NB4 (cell line): ENCODE results near the gene FGF18.

ENCODE experiments used
- POLR2A ChIP-seq: IDR thresholded peaks from 2 replicates; pipeline ENCODE4 v1.6.1; 2011; ENCODE audit warnings: mild to moderate bottlenecking; ENCODE audit not compliant: insufficient read length; ENCODE audit errors: extremely low read depth
- TF ChIP-seq, protein P1 (sequence below): IDR thresholded peaks from one replicate; pipeline ENCODE4 v1.5.1; 2012; ENCODE audit warnings: low read depth, low read length

DNA sequence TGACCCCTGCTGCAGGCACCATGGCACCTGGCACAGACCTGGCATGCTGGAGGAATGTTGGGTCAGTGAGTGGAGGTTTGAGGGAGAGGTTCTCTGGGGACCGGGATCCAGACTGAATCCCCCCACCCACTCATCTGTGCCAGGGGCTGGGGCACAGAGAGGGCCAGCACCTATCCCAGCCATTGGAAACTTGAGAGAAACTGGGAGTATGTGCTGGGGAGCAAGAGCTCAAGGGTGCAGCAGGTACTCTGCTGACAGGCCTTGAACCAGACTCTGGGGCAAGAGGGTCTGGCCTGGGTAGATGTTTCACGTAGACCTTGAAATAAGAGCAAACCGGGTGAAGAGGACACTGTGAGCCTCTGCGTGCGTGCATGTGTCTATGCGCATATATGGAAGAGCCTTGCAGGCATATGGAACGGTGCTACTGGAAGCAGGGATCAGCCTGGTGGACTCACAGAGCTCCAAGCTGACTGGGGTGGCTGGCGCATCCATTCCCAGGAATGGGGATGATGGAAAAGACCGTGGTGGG, 8.8 kb downstream of the FGF18 start:
- TF ChIP-seq, protein P1, sequence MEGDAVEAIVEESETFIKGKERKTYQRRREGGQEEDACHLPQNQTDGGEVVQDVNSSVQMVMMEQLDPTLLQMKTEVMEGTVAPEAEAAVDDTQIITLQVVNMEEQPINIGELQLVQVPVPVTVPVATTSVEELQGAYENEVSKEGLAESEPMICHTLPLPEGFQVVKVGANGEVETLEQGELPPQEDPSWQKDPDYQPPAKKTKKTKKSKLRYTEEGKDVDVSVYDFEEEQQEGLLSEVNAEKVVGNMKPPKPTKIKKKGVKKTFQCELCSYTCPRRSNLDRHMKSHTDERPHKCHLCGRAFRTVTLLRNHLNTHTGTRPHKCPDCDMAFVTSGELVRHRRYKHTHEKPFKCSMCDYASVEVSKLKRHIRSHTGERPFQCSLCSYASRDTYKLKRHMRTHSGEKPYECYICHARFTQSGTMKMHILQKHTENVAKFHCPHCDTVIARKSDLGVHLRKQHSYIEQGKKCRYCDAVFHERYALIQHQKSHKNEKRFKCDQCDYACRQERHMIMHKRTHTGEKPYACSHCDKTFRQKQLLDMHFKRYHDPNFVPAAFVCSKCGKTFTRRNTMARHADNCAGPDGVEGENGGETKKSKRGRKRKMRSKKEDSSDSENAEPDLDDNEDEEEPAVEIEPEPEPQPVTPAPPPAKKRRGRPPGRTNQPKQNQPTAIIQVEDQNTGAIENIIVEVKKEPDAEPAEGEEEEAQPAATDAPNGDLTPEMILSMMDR = no peak
- TF ChIP-seq POLR2A = no peak
